Astrocyte (in vitro differentiated cells and primary cell): ENCODE data around the gene AKAP13. TPM values are rescaled to one million over a fixed set of nuclear protein-coding genes. Genes with fewer than 3 reads are reported as not detected.
A peak's percentile ranks its signal among the peaks of the same experiment; 100 is the strongest.

Source experiments
- DNase-seq: peaks from one replicate; pipeline ENCODE4 v3.0.0-alpha.2; 2010; ENCODE audit warnings: low read depth
- FAIRE-seq: peaks from 2 replicates; lab custom pipeline; 2011; peaks lifted over from hg19 to GRCh38; lab: Jason Lieb, UNC
- H2AFZ ChIP-seq: 2 replicates; pipeline ENCODE4 v1.6.0; 2012; ENCODE audit warnings: low read depth, low read length, inconsistent platforms
- H3K27ac ChIP-seq: 2 replicates; pipeline ENCODE4 v1.5.1; 2011; ENCODE audit warnings: low read depth, low read length, inconsistent platforms
- H3K27me3 ChIP-seq: 2 replicates; pipeline ENCODE4 v1.6.0; 2011; ENCODE audit warnings: low read length, inconsistent platforms; ENCODE audit not compliant: insufficient read depth
- H3K36me3 ChIP-seq: 2 replicates; pipeline ENCODE4 v1.5.1; 2011; ENCODE audit warnings: low read length, inconsistent platforms; ENCODE audit not compliant: insufficient read depth
- H3K4me1 ChIP-seq: 2 replicates; pipeline ENCODE4 v1.5.1; 2011; ENCODE audit warnings: low read length, inconsistent platforms; ENCODE audit not compliant: insufficient read depth
- H3K4me2 ChIP-seq: 2 replicates; pipeline ENCODE4 v1.6.0; 2012; ENCODE audit warnings: low read length, inconsistent platforms
- H3K4me3 ChIP-seq: 2 replicates; pipeline ENCODE4 v1.5.1; 2011; ENCODE audit warnings: low read depth, mild to moderate bottlenecking, low read length, inconsistent platforms; ENCODE audit not compliant: insufficient read depth
- H3K79me2 ChIP-seq: 2 replicates; pipeline ENCODE4 v1.6.0; 2012; ENCODE audit warnings: mild to moderate bottlenecking, low read length, inconsistent platforms; ENCODE audit not compliant: insufficient read depth
- H3K9ac ChIP-seq: 2 replicates; pipeline ENCODE4 v1.6.0; 2012; ENCODE audit warnings: mild to moderate bottlenecking, low read length, inconsistent platforms
- H3K9me3 ChIP-seq: 2 replicates; pipeline ENCODE4 v1.5.1; 2012; ENCODE audit warnings: low read depth, mild to moderate bottlenecking, low read length, inconsistent platforms; ENCODE audit not compliant: insufficient read depth
- H4K20me1 ChIP-seq: 2 replicates; pipeline ENCODE4 v1.6.0; 2012; ENCODE audit warnings: low read length, inconsistent platforms; ENCODE audit not compliant: insufficient read depth
- H3K27ac Mint-ChIP-seq: one replicate; pipeline ENCODE4 v1.8.0; 2021; ENCODE audit warnings: mild to moderate bottlenecking, mixed read lengths; ENCODE audit not compliant: unreplicated experiment
- H3K27me3 Mint-ChIP-seq: one replicate; pipeline ENCODE4 v1.8.0; 2021; ENCODE audit warnings: low read depth, mixed read lengths; ENCODE audit not compliant: unreplicated experiment
- H3K36me3 Mint-ChIP-seq: one replicate; pipeline ENCODE4 v1.8.0; 2021; ENCODE audit warnings: low read depth, mixed read lengths; ENCODE audit not compliant: unreplicated experiment
- H3K4me1 Mint-ChIP-seq: one replicate; pipeline ENCODE4 v1.8.0; 2021; ENCODE audit warnings: low read depth, mixed read lengths; ENCODE audit not compliant: unreplicated experiment
- H3K4me3 Mint-ChIP-seq: one replicate; pipeline ENCODE4 v1.8.0; 2021; ENCODE audit warnings: mild to moderate bottlenecking, moderate library complexity, mixed read lengths; ENCODE audit not compliant: unreplicated experiment
- H3K9me3 Mint-ChIP-seq: one replicate; pipeline ENCODE4 v1.8.0; 2021; ENCODE audit warnings: mild to moderate bottlenecking, mixed read lengths; ENCODE audit not compliant: unreplicated experiment
- EZH2 ChIP-seq: IDR thresholded peaks from 2 replicates; pipeline ENCODE4 v1.6.1; 2012; ENCODE audit warnings: mild to moderate bottlenecking, low read length, inconsistent platforms; ENCODE audit not compliant: insufficient read depth
- total RNA-seq: library from RNA; stranded (reverse); gene quantifications from 2 replicates; pipeline ENCODE4 v1.2.1, GENCODE V29; 2021
- TF ChIP-seq, protein P1 (sequence below): IDR thresholded peaks from 2 replicates; pipeline ENCODE4 v1.5.1; 2011; ENCODE audit warnings: low read depth, mild to moderate bottlenecking, inconsistent platforms, low read length, moderate library complexity; ENCODE audit not compliant: insufficient read depth

Gene AKAP13
- total RNA-seq, 1 donor from 2014 or later: 98.2 TPM

DNA sequence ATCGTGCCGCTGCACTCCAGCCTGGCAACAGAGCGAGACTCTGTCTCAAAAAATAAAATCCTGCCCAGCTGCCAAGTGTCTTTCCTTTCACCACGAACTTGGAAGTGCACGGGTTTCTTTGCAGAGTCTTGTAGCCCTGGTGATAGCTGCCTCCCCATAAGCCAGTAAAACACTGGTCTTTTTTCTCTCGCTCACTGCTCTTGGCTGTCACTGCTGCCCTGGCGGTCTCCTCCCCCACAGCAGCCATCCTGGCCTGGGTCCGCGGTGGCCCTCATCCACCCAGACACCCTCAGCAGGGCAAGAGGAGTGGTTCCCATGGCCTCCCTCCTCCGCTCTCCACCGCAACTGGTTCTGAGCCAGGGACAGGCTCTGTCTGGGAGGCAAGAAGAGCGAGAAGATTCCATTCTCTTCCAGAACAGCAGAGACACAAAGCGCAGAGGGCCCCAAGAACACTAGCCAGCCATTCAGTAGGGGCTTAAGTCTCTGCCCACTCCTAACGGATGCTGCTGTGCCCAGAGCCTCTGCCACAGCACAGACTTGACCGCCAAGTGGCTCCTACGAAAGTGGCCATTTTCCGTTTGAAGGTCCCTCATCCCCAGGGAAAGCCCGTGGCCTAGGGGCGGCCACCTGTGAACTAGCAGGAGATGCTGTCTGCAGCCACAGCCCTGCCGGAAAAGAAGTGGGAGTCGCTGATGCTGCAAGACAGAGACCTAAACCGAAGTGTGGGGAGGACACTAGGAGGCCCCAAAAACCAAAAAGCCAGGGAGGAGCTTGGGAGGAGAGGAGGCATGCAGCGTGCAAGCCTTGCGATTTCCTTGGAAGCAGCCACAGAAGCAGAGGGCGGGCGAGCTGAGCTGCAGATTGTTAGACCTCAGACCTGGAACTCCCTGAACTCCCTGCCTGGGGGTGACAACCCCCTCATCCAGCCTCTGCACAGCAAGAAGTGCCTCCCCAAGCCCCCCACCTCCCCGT is 370.2 kb downstream of the AKAP13 start:
- H2AFZ ChIP-seq: no peak overlapping the region
- DNase-seq (peak; percentile 64), FAIRE-seq (no peak)
- H3K4me2 ChIP-seq: peak overlapping the region; percentile 45
- H3K4me1 ChIP-seq: peaks cover 20% of the 10 kb centered on the region
- no peak for TF ChIP-seq EZH2
- TF ChIP-seq, protein P1, sequence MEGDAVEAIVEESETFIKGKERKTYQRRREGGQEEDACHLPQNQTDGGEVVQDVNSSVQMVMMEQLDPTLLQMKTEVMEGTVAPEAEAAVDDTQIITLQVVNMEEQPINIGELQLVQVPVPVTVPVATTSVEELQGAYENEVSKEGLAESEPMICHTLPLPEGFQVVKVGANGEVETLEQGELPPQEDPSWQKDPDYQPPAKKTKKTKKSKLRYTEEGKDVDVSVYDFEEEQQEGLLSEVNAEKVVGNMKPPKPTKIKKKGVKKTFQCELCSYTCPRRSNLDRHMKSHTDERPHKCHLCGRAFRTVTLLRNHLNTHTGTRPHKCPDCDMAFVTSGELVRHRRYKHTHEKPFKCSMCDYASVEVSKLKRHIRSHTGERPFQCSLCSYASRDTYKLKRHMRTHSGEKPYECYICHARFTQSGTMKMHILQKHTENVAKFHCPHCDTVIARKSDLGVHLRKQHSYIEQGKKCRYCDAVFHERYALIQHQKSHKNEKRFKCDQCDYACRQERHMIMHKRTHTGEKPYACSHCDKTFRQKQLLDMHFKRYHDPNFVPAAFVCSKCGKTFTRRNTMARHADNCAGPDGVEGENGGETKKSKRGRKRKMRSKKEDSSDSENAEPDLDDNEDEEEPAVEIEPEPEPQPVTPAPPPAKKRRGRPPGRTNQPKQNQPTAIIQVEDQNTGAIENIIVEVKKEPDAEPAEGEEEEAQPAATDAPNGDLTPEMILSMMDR: no peak
- H3K9me3 Mint-ChIP-seq: no peaks in the 10 kb centered on the region
- no peak overlapping the region for H3K4me3 Mint-ChIP-seq
- H3K4me3 ChIP-seq: no peak overlapping the region
- no peak overlapping the region for H3K27ac ChIP-seq
- peaks cover 21% of the 10 kb centered on the region for H4K20me1 ChIP-seq
- H3K27ac Mint-ChIP-seq: no peak overlapping the region
- peaks cover 13% of the 10 kb centered on the region for H3K36me3 Mint-ChIP-seq
- no peaks in the 10 kb centered on the region for H3K79me2 ChIP-seq
- H3K27me3 ChIP-seq: no peaks in the 10 kb centered on the region
- peaks cover 15% of the 10 kb centered on the region for H3K36me3 ChIP-seq
- no peak overlapping the region for H3K9ac ChIP-seq
- peaks cover 25% of the 10 kb centered on the region for H3K4me1 Mint-ChIP-seq
- H3K27me3 Mint-ChIP-seq: no peaks in the 10 kb centered on the region
- H3K9me3 ChIP-seq: no peaks in the 10 kb centered on the region

DNA sequence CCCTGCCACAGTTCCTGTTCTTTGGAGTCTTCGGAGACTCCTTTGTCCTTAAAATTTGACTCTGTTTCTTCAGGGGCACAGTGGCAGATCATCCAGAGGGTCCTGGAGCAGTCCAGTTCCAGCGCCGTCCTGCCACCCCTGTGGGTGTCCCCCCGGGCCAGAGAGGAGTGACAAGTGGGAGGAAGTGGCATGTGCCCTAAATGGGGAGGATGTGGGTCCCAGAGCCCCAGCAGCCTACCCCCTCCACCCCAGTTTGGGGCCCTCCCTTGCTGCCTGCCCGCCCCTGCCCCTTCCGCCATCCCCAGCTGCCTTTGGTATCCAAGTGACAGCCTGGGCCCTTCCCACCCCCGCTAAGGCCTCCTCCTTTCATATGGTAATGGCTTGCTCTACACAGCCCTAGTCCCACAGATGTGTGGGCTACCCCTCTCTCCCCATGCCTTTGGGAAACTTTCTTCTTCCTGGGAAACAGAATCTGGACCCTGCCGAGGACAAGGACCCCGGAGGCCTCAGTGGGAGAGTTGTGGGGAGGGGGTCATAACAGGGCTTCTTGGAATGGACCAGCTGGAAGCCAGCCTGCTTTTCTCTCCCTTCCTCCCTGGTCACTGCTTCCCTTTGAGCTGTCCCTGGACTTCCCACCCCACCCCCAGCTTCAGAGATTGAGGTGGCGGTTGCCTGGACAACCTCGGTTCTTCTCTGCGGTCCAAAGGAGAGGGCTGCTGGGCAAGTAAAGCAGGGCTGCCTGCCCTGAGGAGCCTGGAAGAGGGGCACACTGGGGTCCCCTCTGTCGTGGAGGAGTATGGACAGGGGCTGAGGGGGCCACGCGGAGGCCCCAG is 371.1 kb downstream of the AKAP13 start:
- peaks cover 20% of the 10 kb centered on the region for H3K4me1 ChIP-seq
- no peak overlapping the region for H3K4me3 ChIP-seq
- H3K36me3 ChIP-seq: peaks cover 8% of the 10 kb centered on the region
- peak overlapping the region; percentile 5 for H3K4me2 ChIP-seq
- H2AFZ ChIP-seq: no peak overlapping the region
- H3K9ac ChIP-seq: no peak overlapping the region
- no peak for DNase-seq
- H3K36me3 Mint-ChIP-seq: peaks cover 10% of the 10 kb centered on the region
- no peak overlapping the region for H3K27ac ChIP-seq
- no peaks in the 10 kb centered on the region for H3K27me3 ChIP-seq
- FAIRE-seq: no peak
- no peak for TF ChIP-seq EZH2
- TF ChIP-seq, protein P1: no peak
- H3K27me3 Mint-ChIP-seq: no peaks in the 10 kb centered on the region
- peaks cover 25% of the 10 kb centered on the region for H3K4me1 Mint-ChIP-seq
- H3K79me2 ChIP-seq: no peaks in the 10 kb centered on the region
- no peaks in the 10 kb centered on the region for H3K9me3 ChIP-seq
- no peaks in the 10 kb centered on the region for H3K9me3 Mint-ChIP-seq
- peaks cover 21% of the 10 kb centered on the region for H4K20me1 ChIP-seq
- H3K4me3 Mint-ChIP-seq: no peak overlapping the region
- peak overlapping the region; percentile 66 for H3K27ac Mint-ChIP-seq
